Inferior parietal cortex (tissue), 1 donor: ENCODE data around the gene ANKRD33.

ENCODE experiments used
- DNase-seq: peaks from one replicate; pipeline ENCODE4 v3.0.0-alpha.2; 2016; ENCODE audit errors: extremely low spot score

ANKRD33 gene

DNA sequence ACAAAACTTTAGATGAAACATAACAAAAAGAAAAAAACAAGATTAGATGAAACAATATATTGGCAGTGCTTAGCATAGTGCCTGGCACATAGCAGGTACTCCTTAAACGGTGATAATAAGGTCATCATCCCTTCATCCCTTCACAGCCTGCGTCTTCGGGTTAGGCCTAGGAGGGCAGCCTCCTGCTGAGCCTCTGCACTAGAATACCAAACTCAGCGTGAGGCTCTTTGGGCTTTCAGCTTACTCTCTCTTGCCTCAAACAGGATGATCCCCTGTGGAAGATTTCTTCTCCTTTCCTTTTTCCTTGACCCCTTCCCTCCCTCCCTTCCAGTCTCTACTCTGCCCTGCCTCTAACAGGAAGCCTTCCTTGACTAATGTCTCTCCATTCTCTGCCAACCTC, 25.0 kb upstream of the ANKRD33 start:
- no peak for DNase-seq

DNA sequence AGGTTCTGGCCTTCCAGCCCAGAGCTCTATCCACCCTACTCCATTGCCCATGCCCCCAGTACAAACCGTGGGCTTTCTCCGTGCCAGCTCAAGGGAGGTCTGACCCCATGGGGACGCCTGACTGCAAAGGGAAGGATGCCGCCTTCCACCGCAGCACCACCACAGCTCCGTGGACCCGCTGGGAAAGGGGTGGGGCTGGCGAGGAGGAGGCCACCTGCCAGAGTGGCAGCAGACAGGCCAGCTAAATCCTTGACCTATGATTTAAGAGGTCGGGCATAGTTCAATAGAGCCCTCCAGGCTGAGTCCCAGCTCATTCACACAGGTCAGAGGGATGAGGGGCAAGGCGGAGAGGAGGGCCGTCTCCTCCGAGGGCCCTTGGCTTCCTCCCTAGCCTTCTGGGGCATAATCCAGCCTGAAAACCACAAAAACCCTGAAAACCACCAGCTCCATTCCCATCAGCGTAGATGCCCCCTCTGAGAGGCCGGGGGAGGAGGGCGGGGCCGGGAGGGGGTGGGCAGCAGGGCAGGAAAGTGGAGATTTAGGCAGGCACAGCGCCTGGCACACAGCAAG, 24.5 kb upstream of the ANKRD33 start:
- DNase-seq, result no peak

DNA sequence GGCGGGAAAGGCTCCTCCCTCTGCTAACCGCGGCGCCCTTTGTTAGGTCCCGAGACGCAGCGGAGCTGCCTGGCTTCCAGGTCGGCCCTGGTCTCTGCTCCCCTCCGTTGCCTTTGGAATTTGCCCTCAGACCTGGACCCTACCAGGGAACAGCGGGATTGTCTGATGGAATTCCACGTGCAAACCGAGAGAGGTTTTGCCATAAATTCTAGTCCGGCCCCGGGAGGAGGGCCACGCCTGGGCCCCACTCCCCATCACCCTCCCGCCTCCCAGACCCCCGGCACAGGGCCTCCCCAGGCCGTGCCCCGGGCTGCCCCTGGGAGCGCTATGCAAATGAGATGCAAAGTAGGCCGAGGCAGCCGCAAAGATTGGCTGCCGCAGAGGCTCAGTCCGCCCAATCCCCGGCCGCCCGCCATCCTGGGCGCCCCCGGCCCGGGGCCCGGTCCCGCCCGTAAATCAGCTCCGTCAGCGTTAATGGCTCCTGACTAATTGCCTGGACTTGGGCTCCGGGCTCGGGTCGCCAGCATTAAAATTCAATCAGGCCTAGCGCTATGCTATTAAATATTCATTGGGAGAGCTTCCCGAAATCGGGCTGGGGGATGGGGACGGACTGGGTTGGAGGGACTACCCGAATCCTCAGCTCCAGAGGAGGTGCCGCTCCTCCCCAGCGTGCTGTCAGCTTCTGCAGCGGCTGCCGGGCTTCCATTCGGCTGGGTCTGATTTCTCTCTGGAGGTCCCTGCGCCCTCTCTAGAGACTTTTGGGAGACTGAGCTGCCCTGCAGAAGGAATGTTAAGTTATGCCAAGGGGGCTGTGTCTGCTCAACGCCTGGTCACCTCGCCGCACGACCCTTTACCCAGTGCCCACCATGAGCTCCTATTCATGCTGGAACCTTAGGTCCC, 23.7 kb upstream of the ANKRD33 start:
- no peak for DNase-seq

DNA sequence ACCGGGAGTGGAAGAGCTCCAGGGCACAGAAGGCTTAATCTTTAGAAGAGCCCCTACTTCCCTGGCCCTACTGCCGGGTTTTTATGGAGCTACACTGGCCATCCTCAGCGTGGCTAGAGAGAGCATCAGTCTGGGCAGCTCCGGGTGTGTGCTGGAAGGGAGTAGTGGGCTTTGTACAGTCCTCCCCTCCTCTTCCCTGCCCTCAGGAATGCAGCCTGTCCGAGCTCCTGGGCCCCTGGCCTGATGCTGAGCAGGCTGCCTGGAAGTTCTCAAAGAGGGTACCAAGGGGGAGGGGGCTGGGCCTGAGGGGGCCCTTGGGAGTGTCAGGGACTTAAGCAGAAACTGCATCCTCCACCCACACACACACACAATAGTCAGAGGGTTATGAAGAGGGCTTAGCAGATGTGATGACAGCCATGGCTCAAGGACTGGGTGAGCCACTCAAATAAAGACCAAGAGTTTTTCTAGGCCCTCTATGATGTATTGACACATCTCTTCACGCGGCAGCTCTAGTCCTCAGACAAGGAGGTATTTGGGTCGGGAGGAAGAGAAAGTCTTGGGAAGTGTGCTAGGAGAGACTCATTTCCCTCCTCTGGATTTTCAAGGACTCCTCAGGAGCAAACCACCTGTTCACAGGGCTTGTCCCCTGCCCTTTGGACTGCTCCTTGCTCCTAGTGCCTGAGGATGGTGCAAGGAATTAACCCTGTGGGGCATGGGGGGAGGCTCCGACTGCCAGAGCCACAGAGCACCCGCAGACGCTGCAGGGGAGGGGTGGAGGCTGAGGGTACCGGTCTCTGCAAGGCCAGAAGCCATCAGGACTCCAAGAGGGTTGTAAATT, 22.9 kb upstream of the ANKRD33 start:
- no peak for DNase-seq

DNA sequence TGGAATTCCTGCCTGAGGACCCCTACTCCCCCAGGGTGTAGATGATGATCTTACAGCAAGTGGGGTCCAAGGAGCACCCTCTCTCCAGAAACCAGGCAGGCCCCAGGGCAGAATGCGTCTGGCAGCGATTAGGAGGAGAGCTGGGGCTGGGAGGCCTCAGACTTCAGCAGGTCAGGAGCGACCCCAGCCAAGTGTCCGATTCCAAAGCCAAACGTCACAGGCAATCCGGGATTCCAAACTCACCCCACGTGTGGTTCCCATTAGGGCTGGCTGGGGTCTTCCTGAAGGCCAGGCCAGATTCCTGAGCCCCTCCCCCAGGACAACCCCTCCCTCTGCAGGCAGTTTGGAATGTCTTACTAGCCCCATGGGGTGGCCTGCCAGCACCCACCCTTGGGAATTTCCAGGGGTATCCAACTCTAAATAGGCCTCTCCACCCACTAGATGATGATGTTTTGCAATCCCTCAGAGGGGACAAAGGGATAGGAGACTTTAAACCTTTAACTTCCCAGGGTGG, 22.1 kb upstream of the ANKRD33 start:
- no peak for DNase-seq

DNA sequence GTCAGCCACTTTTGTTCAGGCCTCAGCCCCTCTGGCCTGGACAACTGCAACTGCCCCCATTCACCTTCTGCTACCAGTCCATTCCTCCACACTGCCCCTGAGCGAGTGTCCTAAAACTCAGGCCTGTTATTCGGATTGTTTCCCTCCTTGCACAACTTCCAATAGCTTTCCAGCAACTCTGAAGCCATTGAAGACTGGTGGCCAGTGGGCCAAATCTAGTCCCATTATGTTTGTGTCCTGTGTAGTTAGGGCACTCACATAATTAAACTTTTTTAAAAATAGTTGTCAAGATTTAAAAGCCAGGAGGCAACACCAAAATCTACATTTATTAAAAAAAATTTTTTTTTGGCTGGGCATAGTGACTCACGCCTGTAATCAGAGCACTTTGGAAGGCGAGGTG, 21.6 kb upstream of the ANKRD33 start:
- no peak for DNase-seq

DNA sequence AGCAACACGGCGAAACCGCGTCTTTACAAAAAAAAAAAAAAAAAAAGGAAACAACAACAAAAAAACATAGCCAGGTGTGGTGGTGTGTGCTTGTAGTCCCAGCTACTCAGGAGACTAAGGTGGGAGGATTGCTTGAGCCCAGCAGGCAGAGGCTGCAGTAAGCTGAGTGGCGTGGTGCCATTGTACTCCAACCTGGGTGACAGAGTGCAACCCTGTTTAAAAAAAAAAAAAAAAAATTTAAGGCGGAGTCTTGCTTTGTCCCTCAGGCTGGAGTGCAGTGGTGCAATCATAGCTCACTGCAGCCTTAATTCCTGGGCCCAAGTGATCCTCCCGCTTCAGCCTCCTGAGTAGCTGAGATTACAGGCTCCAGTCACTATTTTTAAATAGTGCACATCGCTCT, 21.1 kb upstream of the ANKRD33 start:
- DNase-seq, result no peak

DNA sequence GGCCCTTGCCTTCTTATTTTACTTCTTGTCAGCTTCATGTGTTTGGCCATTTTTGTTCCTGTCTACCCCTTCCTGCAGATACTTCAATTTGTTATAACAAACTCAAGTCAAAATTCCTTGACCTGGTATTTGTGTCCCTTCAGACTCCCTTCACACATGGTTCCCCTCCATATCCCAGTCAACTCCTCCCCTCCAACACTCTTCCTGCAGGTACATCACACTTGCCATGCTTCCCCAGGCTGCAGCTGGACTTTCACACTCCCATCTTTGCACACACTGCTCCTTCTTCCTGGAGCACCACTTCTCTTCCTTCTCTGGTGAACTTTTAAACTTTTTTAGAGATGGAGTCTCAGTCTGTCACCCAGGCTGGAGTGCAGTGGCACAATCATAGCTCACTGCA, 20.5 kb upstream of the ANKRD33 start:
- DNase-seq, result no peak

DNA sequence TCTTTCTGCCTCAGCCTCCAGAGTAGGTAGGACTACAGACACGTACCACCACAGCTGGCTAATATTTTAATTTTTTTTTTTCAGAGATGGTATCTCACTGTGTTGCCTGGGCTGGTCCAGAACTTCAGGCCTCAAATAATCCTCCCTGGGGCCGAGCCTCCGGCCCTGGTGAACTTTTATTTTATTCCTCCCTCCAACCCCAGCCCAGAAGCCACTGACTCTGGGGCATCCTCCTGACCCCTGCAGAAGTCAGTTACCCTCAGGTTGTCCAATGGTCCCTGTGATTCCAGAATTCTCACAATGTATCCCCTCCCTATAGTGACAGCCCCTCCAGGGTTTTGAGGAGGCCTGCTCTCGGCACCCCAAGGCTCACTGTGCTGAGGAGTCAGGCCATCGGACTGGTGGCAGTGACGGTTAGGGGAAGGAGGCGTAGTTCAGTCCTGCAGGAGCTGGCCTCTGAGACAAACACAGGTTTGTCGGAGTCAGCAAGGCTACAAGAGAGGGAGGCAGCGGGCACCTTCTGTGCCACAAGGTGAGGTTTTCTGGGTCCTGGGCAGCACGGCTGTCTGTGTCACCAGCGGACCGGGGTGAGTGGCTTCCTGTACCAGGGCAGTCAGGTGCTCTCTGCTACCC, 20.0 kb upstream of the ANKRD33 start:
- no peak for DNase-seq

DNA sequence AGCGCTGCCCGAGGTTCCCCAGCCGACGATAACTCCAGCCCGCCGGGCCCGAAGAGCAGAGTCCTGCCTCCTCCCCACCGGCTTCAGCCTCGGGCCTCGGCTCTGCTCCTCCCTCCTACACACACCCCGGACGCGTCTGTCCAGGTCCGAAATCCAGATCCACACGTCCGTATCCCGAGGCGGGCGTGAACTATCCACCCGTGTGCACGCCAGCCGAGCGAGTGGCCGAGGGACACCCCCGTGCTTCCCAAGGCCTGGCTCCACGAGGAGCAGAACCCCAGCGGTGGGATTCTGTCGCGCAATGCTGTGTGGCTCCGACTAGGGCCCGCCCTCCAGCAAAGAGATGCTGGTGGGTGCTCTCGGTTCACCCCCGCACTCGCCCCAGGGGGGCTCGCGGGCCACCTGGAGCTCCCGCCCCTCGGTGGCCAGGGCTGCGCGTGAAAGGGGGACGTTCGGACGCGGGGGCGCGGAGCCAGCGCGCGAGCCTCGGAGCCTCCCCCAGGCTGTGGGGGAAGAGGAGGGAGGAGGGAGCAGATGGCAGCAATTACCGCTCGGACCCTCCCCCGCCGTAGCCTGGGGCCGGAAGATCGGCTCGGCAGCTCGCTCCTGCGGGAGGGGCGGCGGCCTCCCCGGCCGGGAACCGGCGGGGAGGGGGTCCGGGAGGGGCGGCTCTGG, 18.9 kb upstream of the ANKRD33 start:
- no peak for DNase-seq

DNA sequence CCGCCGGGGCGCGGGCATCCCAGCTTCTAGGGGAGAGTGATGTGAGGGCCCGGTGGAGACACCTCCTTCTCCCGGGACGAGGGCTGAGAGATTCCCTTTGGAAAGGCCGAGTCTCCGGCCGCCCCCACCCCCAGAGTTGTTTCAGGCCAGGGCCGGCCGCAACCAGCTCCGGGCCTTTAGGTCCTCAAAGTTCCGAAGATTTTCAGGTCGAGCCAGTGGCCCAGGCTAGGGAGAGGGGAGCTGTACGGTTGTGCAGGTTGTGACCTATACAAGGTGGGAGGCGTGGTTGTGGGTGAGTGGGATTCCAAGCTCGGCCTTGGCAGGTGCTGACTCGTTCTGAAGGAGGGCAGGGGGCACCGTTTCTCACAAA, 18.4 kb upstream of the ANKRD33 start:
- no peak for DNase-seq

DNA sequence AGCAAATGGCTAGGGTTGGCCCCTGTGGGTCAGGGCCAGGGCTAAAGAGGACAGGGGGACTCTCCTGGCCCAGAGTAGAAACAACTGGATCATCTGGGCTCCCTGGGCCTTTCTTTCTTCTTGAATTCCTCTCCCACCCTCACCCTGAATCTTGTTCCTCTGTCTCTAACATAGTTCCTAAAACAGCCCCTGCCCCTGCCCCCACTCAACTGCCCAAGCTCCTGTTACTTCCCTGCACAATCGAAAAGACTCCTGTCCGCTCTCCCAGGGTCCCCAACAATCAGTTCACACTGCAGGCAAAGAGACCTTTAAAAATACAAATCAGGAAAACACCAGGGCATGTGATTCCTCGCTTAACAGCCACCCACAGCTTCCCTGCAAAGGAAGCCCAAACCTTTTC, 18.0 kb upstream of the ANKRD33 start:
- no peak for DNase-seq

DNA sequence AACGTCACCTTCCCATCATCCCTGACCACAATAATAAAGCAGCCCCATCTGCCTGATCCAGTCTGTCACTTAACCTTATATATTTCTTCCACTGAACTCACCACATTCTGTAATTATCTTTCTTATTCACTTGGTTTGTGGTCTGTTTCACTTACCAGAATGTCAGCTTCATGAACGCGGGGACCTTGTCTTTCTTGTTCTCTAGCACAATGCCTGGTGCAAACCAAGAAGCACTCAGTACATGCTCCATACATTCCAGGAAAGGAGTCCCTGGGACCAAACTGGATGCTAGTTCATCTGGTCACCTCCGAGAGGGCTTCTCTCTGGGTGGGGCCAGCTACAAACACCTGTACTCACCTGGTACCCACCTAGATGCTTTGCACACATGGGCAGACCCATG, 17.4 kb upstream of the ANKRD33 start:
- no peak for DNase-seq

DNA sequence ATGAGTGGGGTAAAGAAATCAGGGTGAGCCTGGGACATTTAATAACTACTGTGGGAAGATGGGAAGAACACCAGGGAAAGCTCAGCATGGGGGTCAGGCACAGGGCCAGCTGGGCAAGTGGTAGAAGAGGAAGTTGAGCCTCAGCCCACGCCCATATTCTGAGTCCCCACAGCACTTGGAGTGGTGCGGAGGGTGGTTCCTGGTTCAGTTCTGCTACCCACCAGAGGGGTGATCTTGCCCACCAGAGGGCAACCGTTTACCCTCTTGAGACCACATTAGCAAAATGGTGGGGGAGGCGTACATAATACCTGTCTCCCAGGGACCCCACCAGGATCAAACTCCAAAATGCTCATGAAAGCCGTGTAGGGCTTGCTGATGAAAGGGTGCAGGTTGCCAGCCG, 16.8 kb upstream of the ANKRD33 start:
- DNase-seq, result no peak

DNA sequence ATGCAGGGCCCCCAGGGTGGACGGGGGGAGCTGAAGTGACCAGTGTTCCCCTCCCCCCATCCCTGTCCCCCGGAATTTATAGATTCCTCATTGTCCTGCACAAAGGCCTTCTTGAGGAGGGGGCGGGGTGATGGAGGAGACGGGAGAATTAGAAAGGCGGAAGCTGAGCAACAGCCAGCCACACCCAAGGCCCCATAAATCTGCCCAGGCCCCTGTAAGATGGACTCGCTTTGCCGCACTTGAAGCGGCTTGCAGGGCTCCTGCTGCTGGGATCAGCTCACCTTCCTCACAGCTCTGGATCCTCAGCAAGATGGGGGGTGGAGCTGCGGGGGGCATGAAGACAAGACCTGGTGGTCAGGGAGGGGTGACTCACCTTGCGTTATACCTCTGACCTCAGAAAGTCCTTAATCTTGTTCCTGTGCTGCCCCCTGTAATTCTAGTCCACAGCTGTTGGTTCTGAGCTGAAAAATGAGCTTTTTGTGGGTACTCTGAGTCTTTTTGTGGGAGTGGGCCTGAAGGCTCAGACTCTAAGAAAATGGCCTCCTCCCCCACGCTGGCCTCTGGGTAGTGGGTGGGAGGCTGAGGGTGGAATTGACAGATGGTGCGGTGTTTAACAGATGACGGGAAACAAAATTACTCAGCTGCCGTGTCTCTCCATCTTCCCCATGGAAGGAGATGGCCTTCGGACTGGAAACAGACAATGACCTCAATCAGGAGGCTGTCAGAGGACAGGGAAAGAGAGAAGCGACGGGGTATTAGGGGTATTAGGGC, 15.8 kb upstream of the ANKRD33 start:
- no peak for DNase-seq

DNA sequence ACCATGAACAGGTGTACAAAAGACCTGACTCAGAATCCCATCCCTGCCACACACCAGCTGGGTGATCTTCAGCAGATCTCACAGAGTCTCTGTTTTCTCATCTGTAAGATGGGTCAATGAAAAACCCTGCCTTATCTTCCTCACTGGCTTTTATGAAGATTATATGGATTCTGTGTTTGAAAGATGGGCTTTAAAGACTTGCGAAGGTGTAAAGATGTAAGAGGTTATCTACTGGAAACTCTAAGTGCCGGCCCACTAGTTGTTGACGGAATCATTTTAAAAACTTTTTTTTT, 15.3 kb upstream of the ANKRD33 start:
- no peak for DNase-seq

DNA sequence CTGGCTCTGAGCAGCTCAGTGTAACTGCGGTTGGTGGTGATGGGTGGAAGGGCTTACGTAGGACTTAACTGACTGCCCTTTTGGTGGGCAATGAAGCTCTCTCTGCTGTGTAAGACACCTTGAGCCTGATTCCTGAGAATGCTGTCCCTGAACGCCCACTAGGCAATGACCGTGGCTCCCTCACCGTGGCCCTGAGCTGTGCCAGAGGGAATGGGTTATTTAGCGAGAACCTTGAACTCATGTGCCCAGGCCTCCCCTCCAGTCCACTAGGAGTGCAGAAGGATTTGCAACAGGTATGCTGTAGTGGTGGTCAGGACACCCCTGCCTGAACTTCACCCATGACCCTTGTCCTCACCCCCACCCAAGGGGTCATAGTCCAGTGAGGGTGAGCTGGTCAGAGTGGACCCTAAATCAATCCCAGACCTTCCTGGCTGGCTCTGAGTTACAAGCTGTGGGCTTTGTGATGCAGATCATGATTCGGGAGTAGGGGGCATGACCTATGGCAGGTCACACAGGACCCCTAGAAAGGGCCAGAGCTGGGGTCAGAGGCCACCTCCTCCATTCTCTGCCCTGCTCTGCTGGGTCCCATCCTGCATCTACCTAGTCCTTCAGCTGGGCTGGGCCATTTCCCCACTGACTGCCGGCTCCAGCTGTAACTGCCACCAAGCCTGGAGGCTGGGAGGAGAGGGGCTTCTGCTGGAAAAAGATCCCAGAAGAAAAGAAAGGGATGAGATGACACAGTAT, 14.5 kb upstream of the ANKRD33 start:
- DNase-seq, result no peak

DNA sequence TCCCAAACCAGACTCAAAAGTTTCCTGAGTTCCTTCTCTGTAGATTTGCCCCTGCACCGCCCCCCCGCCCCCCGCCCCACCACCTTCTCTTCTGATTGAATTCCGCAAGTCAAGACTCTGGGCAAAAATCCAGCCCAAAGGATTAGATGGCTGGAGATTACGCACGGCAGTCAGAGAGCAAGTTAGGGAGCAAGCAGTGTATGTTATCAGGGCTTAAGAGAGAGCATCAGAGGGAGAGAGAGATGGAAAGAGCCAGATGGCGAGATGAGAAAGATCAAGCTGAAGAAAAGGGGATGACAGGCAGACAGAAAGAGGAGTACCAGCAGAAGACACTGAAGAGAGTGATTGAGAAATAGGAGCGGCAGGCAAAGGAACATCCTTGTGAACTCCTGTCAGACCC, 13.9 kb upstream of the ANKRD33 start:
- no peak for DNase-seq

DNA sequence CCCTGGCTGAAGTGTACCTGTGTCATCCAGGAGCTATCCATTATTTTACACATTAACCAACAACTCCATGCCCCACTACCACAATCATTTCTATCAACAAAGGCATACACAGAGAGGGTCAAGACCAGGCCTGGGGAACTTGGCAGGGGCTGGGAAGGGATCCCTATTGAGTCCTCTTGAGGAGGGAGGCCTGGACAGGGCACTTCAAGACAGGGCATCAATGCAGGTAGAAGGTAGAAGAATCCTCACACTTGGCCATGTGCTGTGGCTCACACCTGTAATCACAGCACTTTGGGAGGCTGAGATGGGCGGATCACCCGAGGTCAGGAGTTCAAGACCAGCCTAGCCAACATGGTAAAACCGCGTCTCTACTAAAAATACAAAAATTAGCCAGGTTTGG, 13.4 kb upstream of the ANKRD33 start:
- no peak for DNase-seq

DNA sequence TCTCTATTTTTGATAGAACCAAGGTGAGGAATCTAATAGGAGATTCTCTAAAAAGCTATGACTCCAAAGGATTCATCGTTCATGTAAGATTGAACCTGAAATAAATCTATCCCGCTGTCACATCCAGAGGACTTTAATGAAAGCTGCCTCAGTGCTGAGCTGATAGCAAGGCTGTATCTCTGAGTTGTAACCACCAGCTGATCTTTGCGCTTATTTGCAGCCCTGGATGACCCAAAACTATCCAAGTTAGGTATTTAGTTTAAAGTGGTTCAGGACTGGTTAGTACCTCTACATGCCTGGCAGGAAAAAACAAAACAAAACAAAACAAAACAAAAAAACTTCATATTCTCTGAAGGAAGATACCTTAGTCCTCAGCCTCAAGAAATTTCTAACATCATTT, 8.8 kb upstream of the ANKRD33 start:
- DNase-seq, result no peak
